ENCODE results near the gene ORC2.
"Not testable (repeated sequence)": the region's sequence is repeated elsewhere in the genome, so short reads cannot be mapped to it uniquely, and the experiment has no call there.

DNA sequence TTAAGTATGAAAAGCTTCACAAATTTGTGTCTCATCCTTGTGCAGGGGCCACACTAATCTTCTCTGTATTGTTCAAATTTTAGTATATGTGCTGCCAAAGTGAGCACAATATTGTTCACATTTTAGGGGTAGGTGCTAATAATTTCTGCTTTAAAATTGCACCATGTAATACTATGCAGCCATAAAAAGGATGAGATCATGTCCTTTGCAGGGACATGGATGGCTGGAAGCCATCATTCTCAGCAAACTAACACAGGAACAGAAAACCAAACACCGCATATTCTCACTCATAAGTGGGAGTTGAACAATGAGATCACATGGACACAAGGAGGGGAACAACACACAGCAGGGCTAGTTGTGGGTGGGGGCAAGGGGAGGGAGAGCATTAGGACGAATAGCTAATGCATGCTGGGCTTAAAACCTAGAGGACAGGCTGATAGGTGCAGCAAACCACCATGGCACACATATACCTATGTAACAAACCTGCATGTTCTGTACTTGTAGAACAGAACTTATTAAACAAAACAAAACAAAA, 81.7 kb downstream of the ORC2 start:
- not testable (repeated sequence) for TF ChIP-seq CTCF, POLR2A (IDR thresholded peaks at IDR 0.05)
